WERI-Rb-1 (cell line): ENCODE results near the gene DTD2.

Experiments used
- DNase-seq: peaks from one replicate; pipeline ENCODE4 v3.0.0-alpha.2; 2020
- H3K27ac ChIP-seq: fragments of 250-450 bp; sonication (Bioruptor Pico); 2 replicates; pipeline ENCODE4 v1.5.1; 2020; ENCODE audit warnings: mild to moderate bottlenecking, moderate library complexity
- H3K27me3 ChIP-seq: fragments of 250-450 bp; sonication (Bioruptor Pico); 2 replicates; pipeline ENCODE4 v1.5.1; 2021; ENCODE audit warnings: mild to moderate bottlenecking, low read depth, moderate library complexity; ENCODE audit not compliant: insufficient read depth, severe bottlenecking
- H3K36me3 ChIP-seq: fragments of 250-450 bp; sonication (Bioruptor Pico); 2 replicates; pipeline ENCODE4 v1.5.1; 2020; ENCODE audit warnings: mild to moderate bottlenecking, moderate library complexity
- H3K4me3 ChIP-seq: 2 replicates; pipeline ENCODE4 v1.5.1; 2011; ENCODE audit warnings: low read depth, mild to moderate bottlenecking, control low read depth, low read length
- H3K9me3 ChIP-seq: fragments of 250-450 bp; sonication (Bioruptor Pico); 2 replicates; pipeline ENCODE4 v1.5.1; 2021; ENCODE audit warnings: mild to moderate bottlenecking, moderate library complexity; ENCODE audit not compliant: severe bottlenecking
- CTCF ChIP-seq: IDR thresholded peaks from 2 replicates; pipeline ENCODE4 v1.5.1; 2011; ENCODE audit warnings: low read depth, mild to moderate bottlenecking, control low read depth, inconsistent platforms, low read length

Gene DTD2

GRCh38 chr14:31408421-31408820 lies 48.9 kb downstream of the DTD2 start:
- no peak for TF ChIP-seq CTCF
- Histone ChIP-seq H3K27ac (no peak overlapping the region), H3K4me3 (no peak overlapping the region), H3K9me3 (no peaks in the 10 kb centered on the region), H3K27me3 (no peaks in the 10 kb centered on the region), H3K36me3 (no peaks in the 10 kb centered on the region)
- DNase-seq: no peak

- H3K27me3 ChIP-seq: no peaks in the 10 kb centered on the region
- H3K27ac ChIP-seq: no peak overlapping the region
- no peak overlapping the region for H3K4me3 ChIP-seq
- no peaks in the 10 kb centered on the region for H3K9me3 ChIP-seq
- no peaks in the 10 kb centered on the region for H3K36me3 ChIP-seq
- no peak for TF ChIP-seq CTCF
- no peak for DNase-seq
Measured at GRCh38 chr14:31405599-31406232, 51.6 kb downstream of the DTD2 start.

GRCh38 chr14:31405106-31405505 lies 52.2 kb downstream of the DTD2 start:
- Histone ChIP-seq H3K27me3 (no peaks in the 10 kb centered on the region), H3K4me3 (no peak overlapping the region), H3K9me3 (no peaks in the 10 kb centered on the region), H3K27ac (no peak overlapping the region), H3K36me3 (no peaks in the 10 kb centered on the region)
- TF ChIP-seq CTCF: no peak
- no peak for DNase-seq

GRCh38 chr14:31403707-31404106 lies 53.6 kb downstream of the DTD2 start:
- TF ChIP-seq CTCF: no peak
- DNase-seq: no peak
- Histone ChIP-seq H3K4me3 (no peak overlapping the region), H3K9me3 (no peaks in the 10 kb centered on the region), H3K36me3 (no peaks in the 10 kb centered on the region), H3K27me3 (no peaks in the 10 kb centered on the region), H3K27ac (no peak overlapping the region)

GRCh38 chr14:31402764-31403439 lies 54.4 kb downstream of the DTD2 start:
- no peak for TF ChIP-seq CTCF
- Histone ChIP-seq H3K27ac (no peak overlapping the region), H3K27me3 (no peaks in the 10 kb centered on the region), H3K9me3 (no peaks in the 10 kb centered on the region), H3K4me3 (no peak overlapping the region), H3K36me3 (no peaks in the 10 kb centered on the region)
- DNase-seq: no peak
